Activated CD8-positive, alpha-beta memory T cell treated with anti-CD3 and anti-CD28 coated beads, Interleukin-2, amount 50 U/mL, for 1 hour (primary cell): Measurements from ENCODE around the gene SFTA2.
"Not testable (repeated sequence)": the region's sequence is repeated elsewhere in the genome, so short reads cannot be mapped to it uniquely, and the experiment has no call there.

ENCODE experiments used
- DNase-seq: peaks from one replicate; pipeline ENCODE4 v3.0.0-alpha.2; 2020; ENCODE audit errors: extremely low read depth

SFTA2 gene

GRCh38 chr6:30931969-30932645 lies at the start of gene SFTA2:
Gene SFTA2 (minus strand): TSS chr6:30932170. CDS start chr6:30932096, 74 bp downstream.
- no peak for DNase-seq

GRCh38 chr6:30979690-30980089 lies 47.7 kb upstream of the SFTA2 start:
- DNase-seq, result no peak

GRCh38 chr6:30979141-30979540 lies 47.2 kb upstream of the SFTA2 start:
- no peak for DNase-seq

- no peak for DNase-seq
These were observed 42.7 kb upstream of the SFTA2 start for GRCh38 chr6:30974490-30975252.

GRCh38 chr6:30972816-30973215 lies 40.8 kb upstream of the SFTA2 start:
- no peak for DNase-seq

- no peak for DNase-seq
These were observed 39.0 kb upstream of the SFTA2 start for GRCh38 chr6:30970946-30971345.

- DNase-seq, result not testable (repeated sequence)
These were observed 37.2 kb upstream of the SFTA2 start for GRCh38 chr6:30969171-30969570.

- no peak for DNase-seq
These were observed 34.2 kb upstream of the SFTA2 start for GRCh38 chr6:30966154-30966553.

- no peak for DNase-seq
These were observed 33.2 kb upstream of the SFTA2 start for GRCh38 chr6:30965140-30965601.

- DNase-seq, result no peak
These were observed 32.1 kb upstream of the SFTA2 start for GRCh38 chr6:30964075-30964474.

GRCh38 chr6:30963641-30964040 lies 31.7 kb upstream of the SFTA2 start:
- DNase-seq, result no peak

- DNase-seq, result no peak
These were observed 30.7 kb upstream of the SFTA2 start for GRCh38 chr6:30962716-30963115.

- no peak for DNase-seq
These were observed 29.1 kb upstream of the SFTA2 start for GRCh38 chr6:30960907-30961673.

GRCh38 chr6:30957716-30958115 lies 25.7 kb upstream of the SFTA2 start:
- no peak for DNase-seq

GRCh38 chr6:30955367-30956042 lies 23.5 kb upstream of the SFTA2 start:
- peak; percentile 26 for DNase-seq

- no peak for DNase-seq
These were observed 22.8 kb upstream of the SFTA2 start for GRCh38 chr6:30954631-30955366.

- DNase-seq, result no peak
These were observed 20.0 kb upstream of the SFTA2 start for GRCh38 chr6:30951907-30952469.

- no peak for DNase-seq
These were observed 16.8 kb upstream of the SFTA2 start for GRCh38 chr6:30948811-30949210.

GRCh38 chr6:30947231-30947630 lies 15.3 kb upstream of the SFTA2 start:
- no peak for DNase-seq

- DNase-seq, result no peak
These were observed 13.3 kb upstream of the SFTA2 start for GRCh38 chr6:30945281-30945680.

- no peak for DNase-seq
These were observed 12.1 kb upstream of the SFTA2 start for GRCh38 chr6:30944051-30944450.
